HepG2 (cell line): Measurements from ENCODE around the gene ZNF488. TPM values are rescaled to one million over a fixed set of nuclear protein-coding genes. Genes with fewer than 3 reads are reported as not detected.

Experiments
- ATAC-seq: fragments of 200-7000 bp; cut with Tn5 transposase; 3 replicates; pipeline ENCODE4 v1.9.1; 2020; ENCODE audit warnings: mild to moderate bottlenecking, moderate library complexity
- BruUV-seq: library from RNA; stranded (reverse); fragments of 400-500 nt; replicated peaks from 2 replicates; lab custom pipeline; 2021; lab: Mats Ljungman, UMichigan
- CTCF ChIA-PET: fragments of 300-600 bp; formaldehyde crosslinking; extraction: SDS; loops from one replicate; lab custom pipeline; 2021; ENCODE audit warnings: low total read pairs, inconsistent platforms, low intra/inter-chr PET ratio; lab: Yijun Ruan, JAX
- POLR2A ChIA-PET: fragments of 350-600 bp; sonication (Branson Sonifier 250); formaldehyde crosslinking; loops from one replicate; lab custom pipeline; 2020; ENCODE audit warnings: antibody characterized with exemption, inconsistent platforms; lab: Yijun Ruan, JAX
- DNase-seq: peaks from one replicate; pipeline ENCODE4 v3.0.0-alpha.2; 2015; ENCODE audit warnings: low spot score
- FAIRE-seq: peaks from 3 replicates; lab custom pipeline; 2011; peaks lifted over from hg19 to GRCh38; lab: Jason Lieb, UNC
- H2AFZ ChIP-seq: one replicate; pipeline ENCODE4 v1.6.1; 2011; ENCODE audit warnings: low read length, inconsistent platforms
- H3K27ac ChIP-seq: fragments of 300-600 bp; 3 replicates; pipeline ENCODE4 v1.8.0; 2011; ENCODE audit warnings: mixed run types, mild to moderate bottlenecking, mixed read lengths, low read length, inconsistent platforms; ENCODE audit not compliant: insufficient read depth; ENCODE audit errors: extremely low read length
- H3K27me3 ChIP-seq, 2 experiments: fragments of 200-600 bp in 1 of 2; 2 replicates in 1 of 2; 3 replicates in 1 of 2; pipeline versions ENCODE4 v1.6.0 to v1.8.0; 2011; ENCODE audit warnings: low read length in 2 of 2, mild to moderate bottlenecking in 2 of 2, moderate library complexity in 2 of 2, inconsistent platforms in 1 of 2; ENCODE audit not compliant: insufficient read depth in 2 of 2, control insufficient read depth in 1 of 2
- H3K36me3 ChIP-seq, 2 experiments: fragments of 200-600 bp in 1 of 2; replicated peaks in 1 of 2; 2 replicates in 1 of 2; 3 replicates in 1 of 2; pipeline versions ENCODE4 v1.5.1 to v1.8.0; 2011; ENCODE audit warnings: low read length in 2 of 2, inconsistent platforms in 1 of 2; ENCODE audit not compliant: insufficient read depth in 2 of 2, control insufficient read depth in 1 of 2
- H3K4me1 ChIP-seq: 2 replicates; pipeline ENCODE4 v1.5.1; 2012; ENCODE audit warnings: low read length, inconsistent platforms; ENCODE audit not compliant: insufficient read depth
- H3K4me2 ChIP-seq: 2 replicates; pipeline ENCODE4 v1.6.0; 2011; ENCODE audit warnings: low read depth, low read length, inconsistent platforms
- H3K4me3 ChIP-seq, 3 experiments: fragments of 200-600 bp in 1 of 3; sonication (generic), shearing (Covaris generic) in 1 of 3; replicated peaks in 1 of 3; 2 replicates each; pipeline ENCODE4 v1.5.1; 2011 to 2016; ENCODE audit warnings: low read length in 3 of 3, inconsistent platforms in 2 of 3, low read depth in 2 of 3, mild to moderate bottlenecking in 2 of 3, control low read depth in 1 of 3, mixed read lengths in 1 of 3; ENCODE audit not compliant: insufficient read depth in 1 of 3
- H3K79me2 ChIP-seq: one replicate; pipeline ENCODE4 v1.6.1; 2011; ENCODE audit warnings: low read length, inconsistent platforms; ENCODE audit not compliant: insufficient read depth
- H3K9ac ChIP-seq: 2 replicates; pipeline ENCODE4 v1.6.0; 2011; ENCODE audit warnings: mild to moderate bottlenecking, low read depth, low read length, inconsistent platforms; ENCODE audit not compliant: insufficient read depth
- H3K9me3 ChIP-seq: 2 replicates; pipeline ENCODE4 v1.5.1; 2012; ENCODE audit warnings: mild to moderate bottlenecking, low read length
- H4K20me1 ChIP-seq: 2 replicates; pipeline ENCODE4 v1.6.0; 2011; ENCODE audit warnings: inconsistent platforms, mild to moderate bottlenecking, low read length, moderate library complexity; ENCODE audit not compliant: insufficient read depth
- GATAD2A ChIP-seq: IDR thresholded peaks from 2 replicates; pipeline ENCODE4 v1.6.1; 2016
- PHF20 ChIP-seq: sonication (generic); formaldehyde crosslinking; IDR thresholded peaks from 2 replicates; pipeline ENCODE4 v1.5.0; 2020; ENCODE audit warnings: mild to moderate bottlenecking, missing genetic modification reagents
- SAP130 ChIP-seq: IDR thresholded peaks from 2 replicates; pipeline ENCODE4 v1.6.1; 2016; ENCODE audit warnings: low read depth
- ZNF33B ChIP-seq: sonication (generic); formaldehyde crosslinking; IDR thresholded peaks from 2 replicates; pipeline ENCODE4 v1.5.1; 2020; ENCODE audit warnings: mild to moderate bottlenecking, missing genetic modification reagents
- ZNF709 ChIP-seq: sonication (generic); formaldehyde crosslinking; IDR thresholded peaks from 2 replicates; pipeline ENCODE4 v1.5.0; 2020; ENCODE audit warnings: mild to moderate bottlenecking, missing genetic modification reagents
- ZSCAN21 ChIP-seq: sonication (generic); formaldehyde crosslinking; IDR thresholded peaks from 2 replicates; pipeline ENCODE4 v1.8.0; 2022; ENCODE audit warnings: mild to moderate bottlenecking, missing genetic modification reagents, moderate library complexity, borderline replicate concordance
- WGBS: methylation state at CpG from one replicate; pipeline ENCODE4 v1.1.6; 2017; ENCODE audit warnings: low lambda C conversion rate; 5-methylcytosine and 5-hydroxymethylcytosine counted together
- in situ Hi-C: cut with HindIII; loops from 2 replicates; pipeline ENCODE4 v1.10.0; 2017; ENCODE audit warnings: low pct_unique_long_range_greater_than_20kb; ENCODE audit not compliant: extremely low pct_ligation_motif_present
- intact Hi-C: fragments of 100-400 bp; cut with micrococcal nuclease; formaldehyde crosslinking; loops from one replicate; pipeline ENCODE4 v1.10.0; 2022; ENCODE audit not compliant: unreplicated experiment
- polyA plus RNA-seq, 8 experiments: library from polyadenylated mRNA; depleted of rRNA in 3 of 8; stranded (reverse) in 7 of 8; unstranded in 1 of 8; fragments of >200 nt; fragmentation: Illumina TruSeq in 4 of 8; extraction: Trizol in 4 of 8; gene quantifications; 2 replicates each; pipeline versions ENCODE4 v1.2.1 to v1.2.3, GENCODE V29; 2011 to 2016; ENCODE audit warnings: low read depth in 4 of 8, missing spikeins in 1 of 8, mixed read lengths in 1 of 8; ENCODE audit not compliant: insufficient read depth in 1 of 8
- total RNA-seq, 5 experiments: library from RNA; depleted of rRNA; stranded (reverse); fragments of >200 nt; fragmentation: Illumina TruSeq; extraction: Trizol; gene quantifications; 2 replicates each; pipeline ENCODE4 v1.2.3, GENCODE V29; 2016; ENCODE audit warnings: low read depth in 1 of 5

The ZNF488 gene
- total and polyA plus RNA-seq, 2 of the 13 experiments (the other 11 are each of a cell fraction or from before 2014, with no cell fraction given) = 0.13 to 0.15 TPM

DNA sequence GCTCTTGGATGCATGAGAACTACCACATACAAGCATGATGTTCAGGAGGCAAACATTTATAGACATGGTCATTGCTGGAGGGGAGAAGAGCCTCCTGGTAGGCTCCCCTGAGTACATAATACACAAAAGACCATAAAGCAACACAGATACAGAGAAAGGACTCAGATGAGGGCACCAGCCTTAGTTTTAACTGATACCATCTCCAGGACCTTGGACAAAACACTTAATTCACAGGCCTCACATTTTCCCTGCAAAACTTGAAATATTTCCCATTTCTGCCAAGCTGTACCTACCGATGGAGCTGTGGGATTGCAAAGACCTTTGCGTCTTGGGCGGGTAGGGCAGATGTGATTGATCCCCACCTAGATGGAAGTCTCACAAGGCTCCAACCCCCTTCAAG is 16.7 kb upstream of the ZNF488 start:
- Histone ChIP-seq H3K27me3 (no peaks in the 10 kb centered on the region), H3K9me3 (no peaks in the 10 kb centered on the region), H3K4me2 (no peak overlapping the region), H3K36me3 (no peaks in the 10 kb centered on the region), H3K79me2 (no peaks in the 10 kb centered on the region), H2AFZ (no peak overlapping the region), H3K4me1 (peaks cover 47% of the 10 kb centered on the region), H4K20me1 (no peaks in the 10 kb centered on the region), H3K27ac (no peak overlapping the region), H3K9ac (no peak overlapping the region), H3K4me3 (no peak overlapping the region)
- DNase-seq = no peak
- intact Hi-C loops (no loop called here), in situ Hi-C loops (no loop called here)
- 94% methylated on average over 3 of the region's 3 CpGs for WGBS
- BruUV-seq = no TSS peak
- CTCF ChIA-PET = no interaction called here
- TF ChIP-seq ZNF709 (CRISPR knock-in tag) (no peak), ZSCAN21 (CRISPR knock-in tag) (no peak), ZNF33B (CRISPR knock-in tag) (no peak), GATAD2A (CRISPR knock-in tag) (no peak)
- POLR2A ChIA-PET = no interaction called here
- ATAC-seq = no peak
- no peak for FAIRE-seq

GRCh38 chr10:47400251-47400650 is 16.2 kb upstream of the ZNF488 start:
- Histone ChIP-seq H3K9ac (no peak overlapping the region), H3K27ac (no peak overlapping the region), H3K4me1 (peaks cover 47% of the 10 kb centered on the region), H2AFZ (no peak overlapping the region), H3K9me3 (no peaks in the 10 kb centered on the region), H3K79me2 (no peaks in the 10 kb centered on the region), H4K20me1 (no peaks in the 10 kb centered on the region), H3K36me3 (no peaks in the 10 kb centered on the region), H3K4me3 (no peak overlapping the region), H3K4me2 (no peak overlapping the region), H3K27me3 (no peaks in the 10 kb centered on the region)
- ChIA-PET CTCF (no interaction called here), POLR2A (no interaction called here)
- BruUV-seq = no TSS peak
- no peak for DNase-seq
- WGBS = 71% methylated on average over 2 of the region's 2 CpGs
- in situ Hi-C loops = no loop called here
- FAIRE-seq = no peak
- TF ChIP-seq SAP130 (no peak), PHF20 (CRISPR knock-in tag) (no peak)
- ATAC-seq = no peak
- intact Hi-C loops = no loop called here
